ENCODE results near the gene SERPING1.

SERPING1 gene

GRCh38 chr11:57618438-57618837 is 21.0 kb downstream of the SERPING1 start:
- WGBS, 2 experiments (ENCODE audit: insufficient coverage in 2 of 2) = 75 to 100% methylated on average over 1 to 2 of the region's 2 CpGs
- Histone ChIP-seq H3K9me3 (ENCODE audit: control insufficient read depth, low read length) (peaks cover 9% of the 10 kb centered on the region), H3K4me1 (ENCODE audit: control insufficient read depth, insufficient read depth, low read length, poor library complexity, severe bottlenecking) (peaks cover 2% of the 10 kb centered on the region), H3K36me3 (ENCODE audit: control insufficient read depth, insufficient read depth, low read length) (peaks cover 18% of the 10 kb centered on the region), H3K4me3 (ENCODE audit: extremely low read depth, insufficient read depth, low read length, poor library complexity, severe bottlenecking) (no peak overlapping the region), H3K27ac (ENCODE audit: low read depth, low read length, severe bottlenecking) (no peak overlapping the region)

DNA sequence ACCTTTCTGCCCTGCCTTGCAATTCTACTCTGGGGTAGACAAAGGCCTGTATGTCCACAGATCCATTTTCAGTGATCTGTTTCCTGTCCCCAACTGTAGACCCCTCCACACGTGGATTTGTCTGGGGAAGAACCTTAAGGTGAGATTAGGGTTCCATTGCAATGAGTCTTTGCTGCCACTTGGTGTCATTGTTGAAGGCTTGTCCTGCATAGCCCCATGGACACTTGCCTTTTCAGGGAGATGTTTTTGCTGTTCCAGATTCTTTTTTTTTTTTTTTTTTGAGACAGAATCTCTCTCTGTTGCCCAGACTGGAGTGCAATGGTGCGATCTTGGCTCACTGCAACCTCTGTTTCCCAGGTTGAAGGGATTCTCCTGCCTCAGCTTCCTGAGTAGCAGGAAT is 21.8 kb downstream of the SERPING1 start:
- H3K9me3 ChIP-seq (ENCODE audit: control insufficient read depth, low read length) = peaks cover 9% of the 10 kb centered on the region
- H3K4me1 ChIP-seq (ENCODE audit: control insufficient read depth, insufficient read depth, low read length, poor library complexity, severe bottlenecking) = no peaks in the 10 kb centered on the region
- 86 to 93% methylated on average over 1 to 2 of the region's 2 CpGs for WGBS, 2 experiments (ENCODE audit: insufficient coverage in 2 of 2)
- no peak overlapping the region for H3K4me3 ChIP-seq (ENCODE audit: extremely low read depth, insufficient read depth, low read length, poor library complexity, severe bottlenecking)
- H3K27ac ChIP-seq (ENCODE audit: low read depth, low read length, severe bottlenecking) = no peak overlapping the region
- H3K36me3 ChIP-seq (ENCODE audit: control insufficient read depth, insufficient read depth, low read length) = peaks cover 11% of the 10 kb centered on the region

DNA sequence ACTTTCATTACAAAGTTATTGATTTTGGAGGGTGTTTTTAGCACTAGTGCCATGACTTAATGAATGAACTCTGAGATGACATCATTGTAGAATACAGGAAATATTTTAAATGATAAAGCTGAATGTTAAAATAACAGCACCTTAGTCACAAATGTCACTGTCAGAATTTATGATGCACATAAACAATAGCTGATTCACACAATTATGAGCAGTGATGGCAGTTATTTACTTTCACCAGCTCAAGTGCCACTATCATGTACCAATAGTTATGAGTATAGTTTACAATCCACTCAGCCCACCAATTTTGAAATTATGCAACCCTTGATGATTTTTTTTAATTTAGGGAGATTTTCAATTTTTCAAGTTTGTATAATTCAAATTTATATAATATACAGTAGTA is 23.0 kb downstream of the SERPING1 start:
- Histone ChIP-seq H3K4me1 (ENCODE audit: control insufficient read depth, insufficient read depth, low read length, poor library complexity, severe bottlenecking) (no peaks in the 10 kb centered on the region), H3K4me3 (ENCODE audit: extremely low read depth, insufficient read depth, low read length, poor library complexity, severe bottlenecking) (no peak overlapping the region), H3K36me3 (ENCODE audit: control insufficient read depth, insufficient read depth, low read length) (no peaks in the 10 kb centered on the region), H3K27ac (ENCODE audit: low read depth, low read length, severe bottlenecking) (no peak overlapping the region), H3K9me3 (ENCODE audit: control insufficient read depth, low read length) (peaks cover 9% of the 10 kb centered on the region)

DNA sequence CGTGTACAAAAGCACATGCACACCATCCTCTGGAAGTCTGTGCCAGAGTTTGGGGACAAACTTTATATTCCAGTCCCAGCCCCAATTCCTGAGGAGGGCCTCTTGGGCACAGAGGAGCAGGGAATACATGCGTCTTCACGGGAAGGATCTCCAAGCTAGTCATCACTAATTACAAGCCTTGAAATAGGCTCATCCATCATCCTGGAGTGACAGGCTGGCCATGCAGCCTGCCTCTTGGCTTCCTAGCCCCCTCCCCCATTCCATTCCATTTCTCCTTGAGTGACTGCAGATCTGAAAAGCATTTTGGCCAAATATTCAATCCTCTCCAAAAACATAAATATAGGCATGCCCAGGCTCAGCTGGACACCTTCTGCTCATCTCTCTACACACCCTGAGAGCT is 24.8 kb downstream of the SERPING1 start:
- no peaks in the 10 kb centered on the region for H3K4me1 ChIP-seq (ENCODE audit: control insufficient read depth, insufficient read depth, low read length, poor library complexity, severe bottlenecking)
- H3K36me3 ChIP-seq (ENCODE audit: control insufficient read depth, insufficient read depth, low read length) = no peaks in the 10 kb centered on the region
- WGBS, 2 experiments (ENCODE audit: insufficient coverage in 2 of 2) = 53 to 59% methylated on average over 2 to 3 of the region's 3 CpGs
- peaks cover 12% of the 10 kb centered on the region for H3K9me3 ChIP-seq (ENCODE audit: control insufficient read depth, low read length)
- no peak overlapping the region for H3K4me3 ChIP-seq (ENCODE audit: extremely low read depth, insufficient read depth, low read length, poor library complexity, severe bottlenecking)
- no peak overlapping the region for H3K27ac ChIP-seq (ENCODE audit: low read depth, low read length, severe bottlenecking)

DNA sequence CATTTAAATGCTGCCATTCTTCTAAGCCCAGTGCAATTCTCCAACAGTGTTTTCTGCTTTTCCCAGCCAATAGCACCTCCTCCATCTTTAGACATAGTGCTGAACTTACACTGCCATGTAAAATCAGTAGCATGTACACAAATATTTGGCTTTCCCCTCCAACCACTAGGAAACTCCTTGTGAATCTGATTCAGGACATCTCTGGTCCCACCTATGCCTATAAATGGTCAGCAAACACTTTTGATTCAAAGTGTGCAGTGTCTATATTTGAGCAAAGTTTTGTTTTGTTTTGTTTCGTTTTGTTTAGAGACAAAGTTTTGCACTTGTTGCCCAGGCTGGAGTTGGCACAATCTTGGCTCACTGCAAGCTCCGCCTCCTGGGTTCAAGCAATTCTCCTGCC is 27.4 kb downstream of the SERPING1 start:
- H3K4me3 ChIP-seq (ENCODE audit: extremely low read depth, insufficient read depth, low read length, poor library complexity, severe bottlenecking) = no peak overlapping the region
- peaks cover 4% of the 10 kb centered on the region for H3K9me3 ChIP-seq (ENCODE audit: control insufficient read depth, low read length)
- WGBS, 2 experiments (ENCODE audit: insufficient coverage in 2 of 2) = 100% methylated on average over 1 of the region's 2 CpGs; no CpG with 5 or more reads in 1 of the 2 experiments
- no peaks in the 10 kb centered on the region for H3K36me3 ChIP-seq (ENCODE audit: control insufficient read depth, insufficient read depth, low read length)
- no peaks in the 10 kb centered on the region for H3K4me1 ChIP-seq (ENCODE audit: control insufficient read depth, insufficient read depth, low read length, poor library complexity, severe bottlenecking)
- H3K27ac ChIP-seq (ENCODE audit: low read depth, low read length, severe bottlenecking) = no peak overlapping the region

- peaks cover 3% of the 10 kb centered on the region for H3K9me3 ChIP-seq (ENCODE audit: control insufficient read depth, low read length)
- WGBS, 2 experiments (ENCODE audit: insufficient coverage in 2 of 2) = 83 to 86% methylated on average over 1 of the region's 1 CpG
- no peaks in the 10 kb centered on the region for H3K4me1 ChIP-seq (ENCODE audit: control insufficient read depth, insufficient read depth, low read length, poor library complexity, severe bottlenecking)
- no peak overlapping the region for H3K4me3 ChIP-seq (ENCODE audit: extremely low read depth, insufficient read depth, low read length, poor library complexity, severe bottlenecking)
- no peak overlapping the region for H3K27ac ChIP-seq (ENCODE audit: low read depth, low read length, severe bottlenecking)
- H3K36me3 ChIP-seq (ENCODE audit: control insufficient read depth, insufficient read depth, low read length) = no peaks in the 10 kb centered on the region
Observed at GRCh38 chr11:57626895-57627294, 29.4 kb downstream of the SERPING1 start.

GRCh38 chr11:57630171-57630570 is 32.7 kb downstream of the SERPING1 start:
- no peak overlapping the region for H3K27ac ChIP-seq (ENCODE audit: low read depth, low read length, severe bottlenecking)
- H3K4me1 ChIP-seq (ENCODE audit: control insufficient read depth, insufficient read depth, low read length, poor library complexity, severe bottlenecking) = no peaks in the 10 kb centered on the region
- WGBS, 2 experiments (ENCODE audit: insufficient coverage in 2 of 2) = 90 to 93% methylated on average over 1 to 2 of the region's 2 CpGs
- H3K36me3 ChIP-seq (ENCODE audit: control insufficient read depth, insufficient read depth, low read length) = no peaks in the 10 kb centered on the region
- peaks cover 3% of the 10 kb centered on the region for H3K9me3 ChIP-seq (ENCODE audit: control insufficient read depth, low read length)
- no peak overlapping the region for H3K4me3 ChIP-seq (ENCODE audit: extremely low read depth, insufficient read depth, low read length, poor library complexity, severe bottlenecking)

- H3K4me1 ChIP-seq (ENCODE audit: control insufficient read depth, insufficient read depth, low read length, poor library complexity, severe bottlenecking) = peaks cover 3% of the 10 kb centered on the region
- no peak overlapping the region for H3K27ac ChIP-seq (ENCODE audit: low read depth, low read length, severe bottlenecking)
- no peaks in the 10 kb centered on the region for H3K9me3 ChIP-seq (ENCODE audit: control insufficient read depth, low read length)
- H3K36me3 ChIP-seq (ENCODE audit: control insufficient read depth, insufficient read depth, low read length) = no peaks in the 10 kb centered on the region
- 95 to 100% methylated on average over 4 of the region's 5 CpGs for WGBS, 2 experiments (ENCODE audit: insufficient coverage in 2 of 2)
- no peak overlapping the region for H3K4me3 ChIP-seq (ENCODE audit: extremely low read depth, insufficient read depth, low read length, poor library complexity, severe bottlenecking)
Observed at GRCh38 chr11:57632116-57632515, 34.6 kb downstream of the SERPING1 start.

- Histone ChIP-seq H3K4me1 (ENCODE audit: control insufficient read depth, insufficient read depth, low read length, poor library complexity, severe bottlenecking) (peaks cover 8% of the 10 kb centered on the region), H3K36me3 (ENCODE audit: control insufficient read depth, insufficient read depth, low read length) (no peaks in the 10 kb centered on the region), H3K9me3 (ENCODE audit: control insufficient read depth, low read length) (no peaks in the 10 kb centered on the region), H3K27ac (ENCODE audit: low read depth, low read length, severe bottlenecking) (no peak overlapping the region), H3K4me3 (ENCODE audit: extremely low read depth, insufficient read depth, low read length, poor library complexity, severe bottlenecking) (no peak overlapping the region)
- 84 to 94% methylated on average over 3 to 4 of the region's 6 CpGs for WGBS, 2 experiments (ENCODE audit: insufficient coverage in 2 of 2)
Observed at GRCh38 chr11:57633394-57634070, 36.0 kb downstream of the SERPING1 start.

DNA sequence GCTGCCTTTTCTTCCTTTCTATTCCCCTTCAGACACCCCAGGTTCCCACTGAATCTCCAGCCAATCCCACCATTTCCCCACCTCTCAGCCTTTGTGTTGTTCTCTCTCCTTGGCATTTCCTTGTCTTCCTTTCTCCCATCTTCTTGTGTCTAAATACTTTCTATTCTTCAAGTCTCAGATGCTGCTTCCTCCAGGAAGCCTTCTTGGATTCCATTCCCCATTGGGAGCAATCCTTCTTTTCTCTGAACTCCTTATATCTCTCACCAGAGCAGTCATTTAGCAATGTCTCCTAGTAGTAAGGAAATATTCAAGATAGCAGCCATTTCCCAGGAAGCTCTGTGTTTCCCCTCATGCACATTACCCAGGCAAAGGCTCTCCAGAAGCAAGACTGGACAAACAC is 36.8 kb downstream of the SERPING1 start:
- Histone ChIP-seq H3K27ac (ENCODE audit: low read depth, low read length, severe bottlenecking) (no peak overlapping the region), H3K36me3 (ENCODE audit: control insufficient read depth, insufficient read depth, low read length) (no peaks in the 10 kb centered on the region), H3K9me3 (ENCODE audit: control insufficient read depth, low read length) (no peaks in the 10 kb centered on the region), H3K4me1 (ENCODE audit: control insufficient read depth, insufficient read depth, low read length, poor library complexity, severe bottlenecking) (peaks cover 8% of the 10 kb centered on the region), H3K4me3 (ENCODE audit: extremely low read depth, insufficient read depth, low read length, poor library complexity, severe bottlenecking) (no peak overlapping the region)

DNA sequence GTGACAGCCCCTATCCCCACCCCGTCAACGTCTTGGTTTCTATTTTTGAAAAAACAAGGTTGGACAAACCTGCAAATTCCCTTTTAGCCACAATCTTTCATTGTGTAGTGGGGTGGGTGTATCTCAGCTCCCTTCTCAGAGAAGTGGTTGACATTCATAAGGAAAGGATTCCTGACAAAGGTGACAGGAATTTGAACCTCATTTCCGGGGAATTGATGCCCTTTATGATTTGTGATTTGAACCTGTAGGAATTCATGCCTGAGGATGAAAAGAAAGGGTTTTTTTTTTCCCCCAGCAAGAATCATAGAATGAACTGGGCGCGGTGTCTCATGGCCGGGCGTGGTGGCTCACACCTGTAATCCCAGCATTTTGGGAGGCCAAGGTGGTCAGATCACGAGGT is 37.8 kb downstream of the SERPING1 start:
- H3K9me3 ChIP-seq (ENCODE audit: control insufficient read depth, low read length) = no peaks in the 10 kb centered on the region
- H3K27ac ChIP-seq (ENCODE audit: low read depth, low read length, severe bottlenecking) = no peak overlapping the region
- no peak overlapping the region for H3K4me3 ChIP-seq (ENCODE audit: extremely low read depth, insufficient read depth, low read length, poor library complexity, severe bottlenecking)
- WGBS, 2 experiments (ENCODE audit: insufficient coverage in 2 of 2) = 98 to 100% methylated on average over 2 to 8 of the region's 8 CpGs
- H3K4me1 ChIP-seq (ENCODE audit: control insufficient read depth, insufficient read depth, low read length, poor library complexity, severe bottlenecking) = peaks cover 8% of the 10 kb centered on the region
- peaks cover 1% of the 10 kb centered on the region for H3K36me3 ChIP-seq (ENCODE audit: control insufficient read depth, insufficient read depth, low read length)

All from mesodermal cell (in vitro differentiated cells).